Measurements from ENCODE around the gene PLEKHG2.
"Not testable (repeated sequence)": the region's sequence is repeated elsewhere in the genome, so short reads cannot be mapped to it uniquely, and the experiment has no call there.

The PLEKHG2 gene

DNA sequence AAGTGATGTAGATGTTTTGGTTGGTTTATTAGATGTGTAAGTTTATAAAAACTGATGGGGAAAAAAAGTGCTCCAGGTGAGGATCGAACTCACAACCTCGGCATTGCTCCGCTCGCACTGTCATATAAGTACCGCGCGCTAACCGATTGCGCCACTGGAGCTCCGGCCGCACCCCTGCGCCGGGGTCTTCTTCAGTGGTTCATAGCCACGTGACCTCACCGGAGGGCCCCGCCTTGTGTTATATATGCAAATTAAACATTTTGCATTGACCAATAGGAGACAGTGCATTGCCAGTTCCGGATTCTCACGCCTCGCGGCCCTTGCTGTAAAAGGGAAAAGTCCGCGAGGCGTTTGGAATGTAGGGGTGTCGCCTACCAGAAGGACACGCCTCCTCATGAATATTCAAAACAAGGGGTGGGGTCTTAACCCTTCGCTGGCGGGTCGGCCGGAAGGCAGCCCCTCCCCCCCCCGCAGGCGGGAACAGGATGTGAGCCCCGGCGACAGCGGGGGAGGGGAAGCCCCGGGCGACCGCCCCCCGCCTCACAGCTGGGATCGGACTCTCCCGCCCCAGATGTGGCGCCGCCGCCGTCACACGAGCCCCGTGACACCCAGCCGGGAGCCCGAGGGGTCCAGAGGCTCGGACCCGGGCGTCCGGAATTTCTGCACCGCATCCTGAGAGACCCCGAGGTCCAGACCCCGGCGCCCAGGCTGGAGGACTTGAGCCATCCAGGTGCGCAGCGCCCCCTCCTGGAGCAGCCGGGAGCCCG is at the start of gene PLEKHG2:
Gene PLEKHG2 (plus strand): TSS at position 570 of the 767 bp plus-strand sequence. CDS start 1,418 bp downstream, outside the sequence.
- peak; percentile 99 for DNase-seq

- peak; percentile 27 for DNase-seq
Observed at GRCh38 chr19:39362682-39363657, 49.5 kb upstream of the PLEKHG2 start.

GRCh38 chr19:39363901-39364457 is 48.5 kb upstream of the PLEKHG2 start:
- no peak for DNase-seq

- no peak for DNase-seq
Observed at GRCh38 chr19:39365531-39365930, 46.9 kb upstream of the PLEKHG2 start.

DNA sequence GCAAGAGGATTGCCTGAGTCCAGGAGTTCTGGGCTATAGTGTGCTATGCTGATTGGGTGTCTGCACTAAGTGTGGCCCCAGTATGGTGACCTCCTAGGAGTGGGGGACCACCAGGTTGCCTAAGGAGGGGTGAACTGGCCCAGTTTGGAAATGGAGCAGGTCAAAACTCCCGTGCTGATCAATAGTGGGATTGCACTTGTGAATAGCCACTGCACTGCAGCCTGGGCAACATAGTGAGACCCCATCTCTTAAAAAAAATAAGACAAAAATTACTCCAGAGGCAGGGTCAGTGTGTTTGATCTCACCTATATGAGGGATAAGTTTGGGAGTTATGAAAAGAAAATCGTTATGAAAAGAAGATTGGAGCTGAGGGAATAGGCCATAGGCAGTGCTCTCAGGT is 43.3 kb upstream of the PLEKHG2 start:
- DNase-seq, result no peak

DNA sequence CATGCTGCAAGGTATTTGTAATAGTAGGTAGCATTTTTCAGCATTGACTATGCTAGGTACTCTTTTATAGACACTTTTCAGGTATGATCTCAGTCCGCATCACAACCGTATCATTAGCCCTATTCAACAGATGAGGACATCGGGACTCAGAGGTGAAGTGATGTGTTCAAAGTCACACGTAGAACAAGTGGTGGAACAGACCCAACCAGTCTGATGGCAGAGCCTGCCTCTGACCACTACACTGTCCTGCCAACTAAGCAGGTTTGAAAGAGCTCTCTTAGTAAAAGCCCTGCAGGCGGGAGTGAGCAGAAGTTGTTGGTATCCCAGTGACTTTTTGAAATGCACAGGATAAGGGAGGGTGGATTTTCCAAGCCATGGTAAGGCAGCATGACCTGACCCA is 41.7 kb upstream of the PLEKHG2 start:
- no peak for DNase-seq

DNA sequence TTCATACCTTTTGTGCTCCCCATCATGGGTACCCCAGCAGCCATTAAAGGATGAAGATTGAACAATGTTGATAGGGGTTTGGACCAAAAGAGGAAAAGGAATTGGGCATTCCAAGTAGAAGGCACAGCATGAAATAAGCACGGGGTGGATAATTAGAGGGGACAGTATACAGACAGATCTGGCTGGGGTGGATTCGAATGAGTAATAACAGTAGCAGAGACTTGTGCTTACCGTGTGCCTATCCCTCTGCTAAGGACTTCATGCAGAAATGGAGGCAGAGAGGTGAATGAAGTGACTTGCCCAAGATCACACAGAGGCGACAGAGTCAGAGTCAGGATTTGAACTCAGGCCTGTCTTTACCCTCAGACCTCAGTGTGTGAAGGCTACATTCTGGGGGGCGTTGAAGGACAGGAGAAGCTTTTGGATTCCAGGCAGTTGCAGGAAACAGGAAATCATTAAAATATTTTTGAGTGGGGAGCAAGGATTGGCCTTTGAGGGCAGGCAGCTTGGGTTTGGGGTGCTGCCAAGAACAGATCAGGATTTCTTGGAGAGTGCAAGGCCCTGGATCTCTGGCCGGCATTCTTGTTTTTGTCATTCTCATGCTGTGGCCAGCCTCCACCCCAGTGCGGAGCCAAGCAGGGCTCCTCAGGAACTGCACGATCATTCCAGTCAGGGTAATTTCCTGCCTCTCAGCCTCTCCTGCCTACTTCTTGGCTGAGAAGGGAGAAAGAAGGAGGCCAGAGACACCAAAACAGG is 40.2 kb upstream of the PLEKHG2 start:
- no peak for DNase-seq

GRCh38 chr19:39372941-39373340 is 39.5 kb upstream of the PLEKHG2 start:
- no peak for DNase-seq

DNA sequence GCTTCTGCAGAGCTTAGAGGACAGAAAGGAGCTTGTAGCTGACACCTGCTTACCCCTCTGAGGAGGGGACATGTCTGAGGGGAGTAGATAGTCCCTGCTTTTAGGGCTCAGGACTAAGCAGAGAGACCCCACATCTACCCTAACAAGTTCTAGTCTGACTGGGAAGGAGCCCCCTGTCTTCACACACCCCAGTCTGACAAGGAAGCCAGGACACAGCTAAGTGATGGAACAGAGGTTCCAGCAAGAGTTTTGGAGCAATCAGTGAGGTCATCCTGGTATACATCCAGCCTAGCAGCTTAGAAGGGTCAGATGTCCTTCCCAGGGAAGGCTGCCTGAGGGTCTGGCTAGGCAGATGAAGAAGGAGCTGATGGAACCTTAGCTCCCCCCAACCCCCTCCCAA is 36.5 kb upstream of the PLEKHG2 start:
- DNase-seq, result no peak

GRCh38 chr19:39377373-39378362 is 34.8 kb upstream of the PLEKHG2 start:
- no peak for DNase-seq

- not testable (repeated sequence) for DNase-seq
Observed at GRCh38 chr19:39379366-39379765, 33.1 kb upstream of the PLEKHG2 start.

DNA sequence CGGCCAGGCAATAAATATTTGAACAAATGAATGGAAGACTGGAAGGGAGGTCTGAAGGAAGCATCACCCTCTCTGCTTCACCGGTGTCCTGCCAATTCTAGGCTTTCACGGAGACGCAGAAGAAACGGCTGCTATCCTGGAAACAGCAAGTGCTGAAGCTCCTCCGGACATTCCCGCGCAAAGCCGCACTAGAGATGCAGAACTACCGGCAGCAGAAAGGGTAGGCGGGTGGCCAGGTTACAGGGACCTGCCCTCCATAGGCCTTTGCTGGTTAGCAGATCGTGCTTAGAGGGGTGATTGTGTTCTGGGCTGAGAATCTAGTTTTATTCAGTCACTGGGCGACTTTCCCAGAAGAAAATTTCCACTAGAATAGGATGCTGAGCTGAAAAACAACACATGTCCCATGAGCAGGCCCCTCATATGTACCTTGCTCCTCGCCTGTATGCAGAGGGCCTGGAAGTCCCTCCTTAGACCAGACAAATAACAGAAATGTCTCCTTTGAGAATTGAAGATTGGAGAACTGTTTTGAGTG is 32.5 kb upstream of the PLEKHG2 start:
- DNase-seq, result no peak

DNA sequence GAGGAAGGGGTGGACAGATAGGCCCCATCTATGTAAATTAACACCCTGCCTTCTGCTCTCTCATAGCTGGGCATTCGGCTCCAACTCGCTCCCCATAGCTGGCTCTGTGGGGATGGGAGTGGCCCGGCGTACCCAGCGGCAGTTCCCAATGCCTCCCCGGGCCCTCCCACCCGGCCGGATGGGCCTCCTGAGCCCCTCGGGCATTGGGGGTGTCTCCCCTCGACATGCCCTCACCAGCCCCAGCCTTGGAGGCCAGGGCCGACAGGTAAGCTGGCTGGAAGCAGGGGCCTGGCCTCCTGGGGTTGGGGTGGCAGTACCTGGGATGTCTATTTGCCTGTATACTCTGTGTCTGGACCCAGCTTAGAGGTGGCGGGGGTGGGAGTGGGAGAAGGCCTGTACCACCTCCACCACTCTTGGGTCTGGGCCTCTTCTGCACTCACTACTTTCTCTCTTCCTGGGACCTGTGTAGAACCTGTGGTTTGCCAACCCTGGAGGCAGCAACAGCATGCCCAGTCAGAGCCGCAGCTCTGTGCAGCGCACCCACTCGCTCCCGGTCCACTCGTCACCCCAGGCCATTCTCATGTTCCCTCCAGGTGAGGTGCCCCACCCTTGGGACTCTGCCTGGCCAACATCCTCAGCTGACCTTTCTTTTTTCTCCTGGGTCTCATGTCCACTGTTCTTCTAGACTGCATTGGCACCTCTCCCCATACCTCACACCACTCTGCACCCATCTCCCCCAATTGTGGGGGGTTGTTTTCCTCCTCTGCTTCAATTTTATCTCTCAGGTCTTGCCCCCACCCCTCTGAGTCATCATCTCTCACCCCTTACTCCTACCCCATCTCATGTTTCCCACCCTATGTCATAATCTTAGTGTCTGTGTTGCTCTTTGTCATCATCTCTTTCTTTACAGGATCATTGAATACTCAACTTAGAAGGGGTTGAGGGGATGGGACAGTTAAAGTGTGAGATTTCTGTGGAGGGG is 31.7 kb upstream of the PLEKHG2 start:
- no peak for DNase-seq

DNA sequence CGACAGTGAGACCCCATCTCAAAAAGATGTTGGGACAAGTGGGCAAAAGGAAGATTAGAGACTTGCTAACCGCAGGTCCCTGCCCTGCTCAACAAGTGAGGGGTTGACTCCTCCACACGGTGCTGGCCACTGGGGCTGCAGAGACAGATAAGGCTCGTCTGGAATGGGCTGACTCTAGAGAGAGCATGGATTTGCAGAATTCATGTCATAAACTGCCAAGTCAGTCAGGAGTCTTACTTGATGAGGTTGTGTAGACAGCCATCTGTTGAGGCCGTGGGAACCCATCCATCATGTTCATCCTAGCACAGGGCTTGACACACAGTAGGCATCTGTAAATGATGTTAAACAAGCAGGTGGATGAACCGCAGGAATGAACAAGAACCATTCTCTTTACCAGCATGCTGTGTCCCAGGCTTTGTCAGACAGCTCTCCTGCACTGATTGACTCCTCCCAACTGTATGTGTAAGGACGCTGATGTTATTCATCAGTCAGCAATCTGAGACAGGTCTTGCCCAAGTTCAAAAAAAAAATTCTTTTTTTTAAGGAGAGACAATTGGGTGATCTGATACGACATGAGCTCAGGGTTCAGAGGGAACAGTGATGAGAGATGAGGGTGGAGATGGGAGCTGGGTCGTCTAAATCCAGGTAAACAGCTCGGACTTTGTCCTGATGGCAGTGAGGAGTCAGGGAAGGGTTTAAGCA is 30.4 kb upstream of the PLEKHG2 start:
- no peak for DNase-seq

GRCh38 chr19:39382991-39383828 is 29.3 kb upstream of the PLEKHG2 start:
- no peak for DNase-seq

- no peak for DNase-seq
Observed at GRCh38 chr19:39384839-39385568, 27.5 kb upstream of the PLEKHG2 start.

GRCh38 chr19:39385629-39386411 is 26.6 kb upstream of the PLEKHG2 start:
- DNase-seq, result no peak

Measured in suppressor macrophage treated with lipopolysaccharide for 4 hours (primary cell).